ENCODE data around the gene PADI3. TPM values are rescaled to one million over a fixed set of nuclear protein-coding genes. Genes with fewer than 3 reads are reported as not detected.

PADI3 gene
- polyA plus RNA-seq, 5 donors, result 0.04 to 0.05 TPM; not detected in 3

DNA sequence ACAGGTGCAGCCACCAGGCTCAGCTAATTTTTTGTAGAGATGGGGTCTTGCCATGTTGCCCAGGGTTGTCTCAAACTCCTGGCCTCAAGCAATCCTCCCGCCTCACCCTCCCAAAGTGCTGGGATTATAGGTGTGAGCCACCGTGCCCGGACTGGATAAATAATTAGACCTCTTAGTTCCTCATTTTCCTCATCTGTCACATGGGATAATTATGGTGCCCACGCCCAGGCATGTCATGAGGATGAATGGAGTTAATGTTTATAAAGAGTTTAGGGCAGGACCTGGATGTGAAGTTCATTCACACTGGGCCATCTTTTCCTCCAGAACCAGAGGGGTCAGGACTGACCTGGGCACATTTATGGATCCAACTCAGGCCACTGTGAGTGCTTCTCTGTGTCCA, 23.7 kb downstream of the PADI3 start:
- no peak for DNase-seq

DNA sequence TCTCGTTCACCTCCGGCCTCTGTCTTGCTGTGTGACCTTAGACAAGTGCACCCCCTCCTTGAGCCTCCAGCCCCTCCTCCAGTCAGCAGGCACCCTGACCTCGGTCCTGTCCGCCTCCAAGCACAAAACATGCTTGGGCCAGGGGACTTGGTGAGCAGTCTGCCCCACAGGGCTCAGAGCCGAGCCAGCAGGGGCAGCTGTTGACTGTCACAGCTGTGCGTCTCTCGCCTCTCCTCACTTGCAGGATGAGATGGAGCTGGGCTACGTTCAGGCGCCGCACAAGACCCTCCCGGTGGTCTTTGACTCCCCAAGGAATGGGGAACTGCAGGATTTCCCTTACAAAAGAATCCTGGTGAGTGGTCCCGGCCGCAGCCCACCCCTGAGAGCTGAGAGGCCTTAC, 24.2 kb downstream of the PADI3 start:
- DNase-seq, result no peak

DNA sequence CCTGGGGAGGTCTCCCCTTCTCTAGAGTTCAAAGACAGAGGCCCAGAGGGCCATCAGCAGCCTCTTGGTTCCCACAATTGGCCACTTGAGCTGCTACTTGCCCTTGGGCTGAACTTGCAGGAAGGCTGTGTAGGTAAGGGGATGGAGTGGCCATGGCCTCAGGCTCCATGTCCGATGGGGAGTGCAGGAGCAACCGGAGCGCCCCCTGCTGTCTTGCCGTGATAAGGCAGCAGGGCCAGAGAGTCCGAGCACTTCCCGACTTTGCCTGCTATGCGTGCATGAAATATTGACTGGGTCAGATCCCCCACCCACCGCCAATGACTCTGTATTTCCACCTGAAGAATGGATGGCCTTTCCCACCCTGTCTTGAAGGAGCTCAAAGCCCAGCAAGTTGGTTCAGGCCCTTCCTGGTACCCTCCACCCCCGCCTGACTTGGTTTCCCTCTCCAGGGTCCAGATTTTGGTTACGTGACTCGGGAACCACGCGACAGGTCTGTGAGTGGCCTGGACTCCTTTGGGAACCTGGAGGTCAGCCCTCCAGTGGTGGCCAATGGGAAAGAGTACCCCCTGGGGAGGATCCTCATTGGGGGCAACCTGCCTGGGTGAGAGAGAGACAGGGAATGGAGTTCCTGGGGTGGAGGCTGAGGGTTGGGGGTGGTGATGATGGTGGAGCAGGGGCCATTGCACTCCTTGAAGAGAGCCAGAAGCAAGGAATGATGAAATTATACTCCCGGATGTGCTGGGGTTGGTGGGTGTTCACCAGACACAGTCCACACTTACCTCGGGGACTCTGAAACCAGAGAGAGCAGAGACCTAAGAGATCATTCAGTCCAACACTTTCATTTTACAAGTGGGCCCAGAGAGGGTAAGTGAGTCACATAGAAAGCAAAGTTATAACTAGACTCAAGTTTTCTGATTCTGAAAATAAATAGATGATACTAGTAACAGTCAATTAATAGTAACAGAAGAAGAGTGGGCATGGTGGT, 25.6 kb downstream of the PADI3 start:
- DNase-seq, result peak in 1 of 2 donors; percentile 8

DNA sequence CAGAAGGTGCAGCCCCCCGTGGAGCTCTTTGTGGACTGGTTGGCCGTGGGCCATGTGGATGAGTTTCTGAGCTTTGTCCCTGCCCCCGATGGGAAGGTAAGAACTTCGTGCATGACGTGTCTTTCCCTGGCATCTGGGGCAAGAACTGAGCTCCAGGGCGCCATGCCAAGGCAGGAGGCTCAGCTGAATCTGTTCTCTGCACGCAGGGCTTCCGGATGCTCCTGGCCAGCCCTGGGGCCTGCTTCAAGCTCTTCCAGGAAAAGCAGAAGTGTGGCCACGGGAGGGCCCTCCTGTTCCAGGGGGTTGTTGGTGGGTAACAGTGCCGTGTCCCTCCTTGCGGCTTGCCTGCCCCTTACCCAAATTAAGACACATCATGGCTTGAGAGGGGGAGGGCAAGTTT, 27.7 kb downstream of the PADI3 start:
- DNase-seq, result no peak

DNA sequence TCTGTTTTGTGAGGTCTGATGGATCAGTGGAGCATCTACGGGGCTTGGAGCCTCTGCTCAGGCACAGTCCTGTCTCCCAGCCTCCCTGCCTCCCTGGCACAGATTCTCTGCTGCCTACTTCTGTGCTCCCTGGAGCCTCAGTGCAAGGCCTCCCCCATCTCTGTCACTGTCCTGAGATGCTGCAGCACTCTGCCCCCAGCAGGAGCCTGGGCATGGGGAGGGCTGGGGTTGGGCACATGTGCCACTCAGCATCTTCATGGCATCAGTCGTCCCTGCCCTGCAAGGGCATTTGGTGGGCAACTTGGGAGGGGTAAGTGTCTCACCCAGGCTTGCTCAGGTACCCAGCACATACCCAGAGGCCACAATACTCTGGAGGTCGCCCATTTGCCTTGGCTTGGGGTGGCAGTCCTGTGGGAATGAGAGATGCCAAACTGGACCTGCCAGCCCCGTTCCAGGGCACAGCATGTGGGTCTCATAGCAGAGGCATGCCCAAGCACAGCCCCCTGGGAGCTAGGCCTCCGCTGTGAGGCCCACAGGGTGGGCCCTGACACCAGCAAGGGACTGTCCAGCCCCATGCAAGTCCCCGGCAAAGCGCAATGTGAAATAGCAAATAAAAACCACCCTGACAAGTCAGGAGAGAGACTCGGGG, 28.7 kb downstream of the PADI3 start:
- DNase-seq, result no peak

DNA sequence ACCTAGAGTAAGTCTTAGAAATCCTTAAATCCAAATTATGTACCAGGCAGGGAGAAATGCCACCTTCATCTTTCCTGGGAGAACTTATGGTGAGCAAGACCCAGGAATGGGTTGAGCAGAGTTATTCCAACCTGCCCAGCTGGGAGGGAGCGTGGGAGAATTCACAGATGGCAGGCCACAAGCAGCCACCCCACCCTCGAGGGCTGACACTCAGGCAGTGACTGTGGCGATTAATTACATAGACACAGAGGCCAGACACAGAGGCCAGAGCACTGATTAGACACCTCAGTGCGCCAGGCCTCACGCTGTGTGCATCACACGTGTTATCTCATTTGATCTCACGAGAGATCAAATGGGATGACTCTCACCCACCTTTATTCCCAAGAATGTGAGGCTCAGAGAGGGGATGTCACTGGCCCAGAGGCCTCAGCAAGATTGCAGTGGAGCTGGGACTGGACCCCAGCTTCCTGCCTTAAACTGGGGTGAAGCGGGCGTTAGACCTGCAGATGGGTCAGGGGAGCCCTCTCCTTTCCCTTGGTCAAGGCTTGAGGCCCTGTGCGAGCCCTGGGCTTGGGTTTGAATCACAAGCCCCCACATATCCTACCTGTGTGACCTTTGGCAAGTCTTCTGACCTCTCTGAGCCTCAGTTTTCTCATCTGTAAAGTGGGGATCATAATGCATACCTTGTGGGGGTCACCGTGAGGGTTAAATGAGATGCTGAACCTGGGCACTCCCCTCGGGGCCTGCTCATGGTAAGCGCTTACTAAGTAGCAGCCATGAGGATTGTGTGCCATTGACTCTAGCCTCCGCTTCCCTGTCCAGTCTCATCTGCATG, 30.3 kb downstream of the PADI3 start:
- no peak for DNase-seq

DNA sequence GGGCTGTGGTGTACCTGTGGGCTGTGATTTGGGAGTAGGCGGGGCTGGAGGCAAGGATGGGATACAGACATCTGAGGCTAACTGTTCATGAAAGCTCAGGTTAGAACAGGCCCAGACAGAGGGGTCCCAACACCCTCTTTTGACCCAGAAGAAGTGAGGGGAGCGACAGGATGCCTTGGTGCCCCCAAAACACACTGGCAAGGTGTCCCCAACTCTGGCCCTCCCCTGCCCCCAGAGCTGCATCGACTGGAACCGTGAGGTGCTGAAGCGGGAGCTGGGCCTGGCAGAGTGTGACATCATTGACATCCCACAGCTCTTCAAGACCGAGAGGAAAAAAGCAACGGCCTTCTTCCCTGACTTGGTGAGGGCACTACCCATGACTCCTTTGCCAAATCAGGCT, 31.5 kb downstream of the PADI3 start:
- no peak for DNase-seq

DNA sequence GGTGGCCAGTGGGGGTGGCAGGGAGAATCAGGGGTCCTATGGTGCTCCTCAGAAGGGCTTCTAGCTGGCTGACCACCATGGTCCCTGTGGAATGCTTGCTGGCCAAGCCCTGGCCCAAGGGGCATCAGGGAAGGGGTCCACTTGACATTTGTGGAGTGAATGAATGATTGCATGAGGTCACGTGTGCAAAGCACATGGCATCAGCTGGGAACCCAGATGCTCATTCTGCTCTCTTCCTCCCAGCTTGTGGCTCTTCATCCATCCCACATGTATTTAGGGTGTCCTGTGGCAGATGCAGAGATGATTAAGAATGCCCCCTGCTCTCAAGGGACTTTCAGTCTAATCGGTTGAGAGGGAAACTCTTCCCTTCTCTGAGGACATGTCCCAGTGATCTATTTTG, 32.0 kb downstream of the PADI3 start:
- DNase-seq, result no peak

DNA sequence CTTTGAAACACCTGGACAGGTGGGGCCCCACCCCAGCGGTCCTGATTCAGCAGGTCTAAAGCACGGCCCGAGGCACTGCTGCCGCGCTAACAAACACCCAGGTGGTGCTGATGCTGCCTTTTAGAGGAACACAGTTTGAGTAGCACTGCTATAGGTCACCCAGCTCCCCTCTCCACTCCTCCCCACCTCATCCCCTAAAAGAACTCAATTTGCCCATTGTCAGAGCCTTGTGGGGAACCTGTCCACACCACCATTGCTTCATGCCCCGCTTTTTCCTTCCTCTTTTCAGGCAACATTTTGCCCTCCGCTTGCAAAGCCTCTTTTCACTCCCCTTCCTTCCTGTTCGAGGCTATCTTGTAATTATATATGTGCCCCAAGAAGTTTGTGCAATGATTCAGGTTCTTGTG, 32.9 kb downstream of the PADI3 start:
- DNase-seq, result no peak

DNA sequence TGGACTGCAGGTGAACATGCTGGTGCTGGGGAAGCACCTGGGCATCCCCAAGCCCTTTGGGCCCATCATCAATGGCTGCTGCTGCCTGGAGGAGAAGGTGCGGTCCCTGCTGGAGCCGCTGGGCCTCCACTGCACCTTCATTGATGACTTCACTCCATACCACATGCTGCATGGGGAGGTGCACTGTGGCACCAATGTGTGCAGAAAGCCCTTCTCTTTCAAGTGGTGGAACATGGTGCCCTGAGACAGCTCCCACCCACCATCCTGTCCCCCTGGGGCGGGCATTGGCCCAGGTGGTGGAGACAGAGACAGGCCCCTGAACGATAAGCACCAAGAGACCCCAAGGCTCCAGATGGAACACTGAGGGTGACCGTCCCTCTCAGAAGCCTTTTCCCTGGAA, 33.9 kb downstream of the PADI3 start:
- no peak for DNase-seq

DNA sequence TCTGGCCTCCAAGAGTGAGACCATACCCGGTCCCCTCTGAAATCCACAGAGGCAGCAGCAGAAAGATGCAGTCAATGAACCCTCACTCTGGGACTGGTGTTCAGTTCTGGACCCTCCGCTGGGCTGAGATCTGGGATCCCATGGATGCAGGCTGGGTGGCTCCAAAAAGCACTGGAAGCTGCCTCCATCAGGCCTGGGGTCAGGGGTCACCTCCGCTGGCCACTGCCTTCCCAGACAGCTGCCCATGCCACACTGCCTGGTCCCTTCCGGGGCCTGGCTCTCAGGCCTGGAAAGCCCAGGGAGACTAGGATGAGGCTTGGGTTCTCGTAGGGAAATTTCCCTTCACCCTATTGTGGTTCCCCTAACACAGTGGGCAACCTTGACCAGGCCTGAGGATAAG, 37.7 kb downstream of the PADI3 start:
- DNase-seq, result no peak

DNA sequence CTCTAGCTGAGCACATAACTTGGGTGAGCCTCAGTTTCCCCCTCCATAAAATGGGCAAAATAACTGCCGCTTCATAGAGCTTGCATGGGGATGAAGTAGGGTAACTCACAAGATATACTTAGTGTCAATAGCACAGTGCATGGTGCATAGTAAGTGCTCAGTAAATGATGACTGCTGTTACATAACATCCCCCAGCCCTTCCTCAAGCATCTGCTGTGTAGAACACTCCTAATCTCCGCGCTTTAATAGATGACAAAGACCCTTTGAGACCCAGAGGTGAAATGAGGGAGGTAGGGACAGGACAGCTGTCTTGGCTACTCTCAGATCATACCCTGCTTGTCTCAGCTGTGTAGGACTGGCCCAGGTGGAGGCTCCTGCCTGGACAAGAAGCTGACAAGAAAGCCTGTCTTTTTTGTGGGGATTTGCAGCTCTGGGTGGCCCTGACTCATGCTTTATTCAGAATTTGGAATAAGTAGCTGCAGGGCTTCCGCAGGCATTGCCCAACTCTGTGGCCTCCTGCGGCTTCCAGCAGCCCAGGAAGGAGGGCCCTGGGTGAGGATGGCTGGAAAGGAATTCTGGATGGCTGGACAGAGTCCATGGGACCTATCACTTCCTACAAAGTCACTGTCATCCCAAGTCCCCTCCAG, 38.4 kb downstream of the PADI3 start:
- no peak for DNase-seq

DNA sequence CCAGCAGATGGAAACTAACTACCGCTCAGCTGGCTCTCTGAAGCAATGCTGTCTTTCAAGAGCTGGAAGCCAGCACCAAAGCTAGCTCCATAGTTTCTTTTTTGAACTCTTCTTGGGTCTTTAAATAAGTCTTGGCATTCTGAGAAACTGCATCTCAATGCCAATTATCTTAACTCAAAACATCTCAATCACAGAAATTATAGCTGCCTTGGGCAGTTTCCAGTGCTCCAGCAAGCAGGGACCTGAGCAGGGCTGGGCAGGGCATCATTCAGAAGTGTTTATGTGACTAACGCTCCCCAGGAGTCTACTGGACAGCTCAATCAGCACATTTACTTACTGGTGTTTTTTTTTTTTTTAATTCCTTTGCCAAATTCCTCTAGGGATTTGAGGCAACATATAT, 40.8 kb downstream of the PADI3 start:
- no peak for DNase-seq

DNA sequence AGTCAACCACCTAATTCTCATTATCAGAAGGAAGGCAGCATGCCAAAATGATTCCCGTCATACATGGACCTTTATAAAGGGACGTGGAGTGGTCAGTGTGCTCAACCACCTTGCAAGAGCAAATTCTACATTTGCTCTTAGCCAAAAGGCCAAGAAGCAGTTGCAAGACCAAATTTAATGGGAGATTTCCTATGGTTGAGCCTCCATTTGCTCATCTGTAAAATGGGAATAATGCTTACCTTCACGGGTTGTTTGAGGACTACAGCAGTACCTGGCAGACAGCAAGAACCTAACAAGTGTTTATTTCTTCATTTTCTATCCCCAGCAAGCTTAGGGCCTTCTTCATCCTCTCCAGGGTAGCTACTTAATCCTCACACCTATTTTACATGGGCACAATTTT, 41.7 kb downstream of the PADI3 start:
- no peak for DNase-seq

DNA sequence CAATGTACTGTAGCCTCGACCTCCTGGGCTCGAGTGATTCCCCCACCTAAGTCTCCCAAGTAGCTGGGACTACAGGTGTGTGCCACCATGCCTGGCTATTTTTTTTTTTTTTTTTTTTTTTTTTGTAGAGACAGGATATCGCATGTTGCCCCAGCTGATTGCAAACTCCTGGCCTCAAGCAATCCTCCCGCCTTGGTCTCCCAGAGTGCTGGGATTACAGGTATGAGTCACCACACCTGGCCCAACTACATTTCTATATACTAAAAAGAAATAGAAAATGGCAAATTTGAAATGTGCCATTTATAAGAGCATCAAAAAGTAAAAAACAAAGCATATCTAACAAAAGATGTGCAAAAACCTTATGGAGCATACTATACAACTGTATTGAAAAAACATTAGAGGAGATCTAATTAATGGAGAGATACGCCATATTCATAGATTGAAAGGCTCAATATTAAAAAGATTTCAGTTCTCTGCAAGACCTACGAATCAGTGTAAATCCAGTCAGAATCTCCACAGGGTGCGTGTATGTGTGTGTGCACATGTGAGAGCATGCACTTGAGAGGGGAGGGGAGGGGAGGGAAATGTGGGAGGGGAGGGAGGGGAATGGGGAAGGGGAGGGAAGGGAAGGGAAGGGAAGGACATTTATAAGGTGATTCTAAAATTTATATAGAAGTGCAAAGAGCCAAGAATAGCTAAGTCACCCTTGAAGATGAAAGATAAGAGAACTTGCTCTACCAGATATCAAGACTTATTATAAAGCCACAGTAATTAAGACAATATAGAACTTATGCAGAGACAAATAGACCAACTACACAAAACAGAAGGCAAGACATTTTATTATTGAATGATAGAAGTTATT, 43.6 kb downstream of the PADI3 start:
- no peak for DNase-seq

DNA sequence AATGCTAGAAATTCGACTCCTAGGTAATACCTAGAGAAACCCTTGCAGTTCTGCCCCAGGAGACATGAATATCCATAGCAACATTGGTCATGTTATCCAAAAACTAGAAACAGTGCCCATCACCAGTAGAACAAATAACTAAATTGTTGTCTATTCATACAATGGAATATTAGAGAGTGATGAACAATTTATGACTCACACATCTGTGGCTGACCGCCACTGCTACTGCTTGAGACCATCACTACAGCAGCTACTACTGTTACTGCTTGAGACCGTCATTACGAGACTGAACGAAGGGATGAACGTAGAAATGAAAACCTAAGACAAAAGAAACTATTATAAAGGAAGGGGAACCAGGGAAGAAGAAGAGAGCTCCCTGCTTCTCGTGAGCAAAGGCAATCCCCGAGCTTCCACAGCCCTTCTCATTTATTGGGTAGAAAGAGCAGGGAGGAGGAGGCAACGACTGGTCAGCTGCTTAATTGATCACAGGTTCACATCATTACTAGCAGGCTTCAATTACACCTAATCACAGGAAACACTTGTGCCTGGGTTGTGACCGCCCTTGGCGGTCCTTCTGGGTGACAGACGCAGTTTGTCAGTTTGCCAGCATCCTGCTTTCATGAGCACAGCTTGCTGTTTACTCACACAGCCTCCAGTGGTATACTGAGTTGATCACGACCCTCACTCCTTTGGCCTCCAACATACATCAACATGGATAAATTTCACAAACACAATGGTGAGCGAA, 45.0 kb downstream of the PADI3 start:
- no peak for DNase-seq

DNA sequence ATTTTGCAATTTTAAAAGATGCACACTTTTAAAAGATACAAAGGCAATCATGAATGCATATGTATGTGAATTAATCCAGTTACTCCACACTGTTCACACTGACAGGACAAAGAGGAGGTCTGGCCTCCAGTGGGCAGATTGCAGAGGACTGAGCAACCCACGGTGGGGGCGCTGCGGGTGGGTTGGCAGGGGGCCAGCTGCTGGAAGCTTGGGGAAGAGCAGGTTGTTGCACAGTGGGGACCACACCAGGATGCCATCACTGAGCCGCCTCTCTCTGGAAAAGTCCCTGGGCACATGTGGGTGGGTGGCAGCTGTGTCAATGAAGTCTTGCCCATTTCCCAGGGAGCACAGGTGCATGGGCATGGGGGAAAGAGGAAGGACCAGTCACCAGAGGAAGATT, 46.4 kb downstream of the PADI3 start:
- DNase-seq, result no peak

DNA sequence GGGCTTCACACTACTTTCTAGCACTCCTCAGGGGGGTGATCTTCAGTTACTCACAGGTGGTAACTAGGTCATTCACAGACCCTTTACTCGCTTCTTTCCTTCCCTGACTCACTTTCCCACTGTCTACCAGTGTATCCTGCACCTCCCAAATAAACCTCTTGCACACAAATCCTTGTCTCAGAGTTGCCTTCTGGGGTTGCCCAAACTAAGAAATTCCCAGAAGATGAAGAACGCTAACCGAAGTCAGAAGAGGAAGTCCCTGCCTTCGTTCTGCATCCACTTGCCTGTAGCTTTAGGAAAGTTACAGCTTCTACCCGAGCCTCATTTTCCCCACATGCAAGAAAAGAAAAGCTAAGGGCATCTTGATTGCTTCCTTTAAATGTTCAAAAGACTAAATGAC, 47.2 kb downstream of the PADI3 start:
- DNase-seq, result no peak

DNA sequence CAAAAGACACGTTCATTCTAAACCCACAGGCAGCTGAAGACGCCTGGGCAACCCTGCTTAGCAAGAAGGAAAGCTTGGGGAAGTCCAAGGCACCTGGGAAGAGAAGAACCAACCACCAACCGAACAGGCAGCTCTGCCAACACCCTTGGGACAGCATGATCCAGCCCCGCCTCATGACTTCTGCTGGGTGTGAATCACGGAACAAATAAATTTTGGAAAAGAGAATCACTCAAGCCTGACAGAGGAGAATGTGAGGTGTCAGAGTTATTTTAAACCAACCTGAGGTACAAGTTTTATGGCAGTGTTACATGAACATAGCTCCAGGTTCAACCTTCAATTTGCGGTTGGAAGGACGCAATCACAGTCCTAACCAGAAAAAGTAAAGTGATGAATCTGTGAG, 49.1 kb downstream of the PADI3 start:
- DNase-seq, result no peak

DNA sequence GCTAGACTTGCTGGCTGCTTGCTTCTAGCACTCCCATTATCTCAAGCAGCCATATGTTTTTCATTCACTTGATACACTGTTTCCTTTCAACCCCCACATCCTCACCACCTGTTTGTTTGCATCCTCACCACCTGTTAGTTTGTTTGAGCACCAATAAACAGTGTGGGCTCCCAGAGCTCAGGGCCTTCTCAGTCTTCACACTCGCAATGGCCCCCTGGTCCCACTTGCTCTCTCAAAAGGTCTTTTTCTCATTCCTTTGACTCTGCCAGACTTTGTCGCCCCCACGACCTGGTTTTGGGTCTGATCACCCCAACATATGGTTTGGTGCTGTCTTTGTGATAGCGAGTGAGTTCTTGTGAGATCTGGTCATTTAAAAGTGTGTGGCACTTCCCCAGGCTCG, 52.9 kb downstream of the PADI3 start:
- no peak for DNase-seq
